IPS DF 6.9 (cell line): Measurements from ENCODE around the gene GCK.

ENCODE experiments used
- DNase-seq: peaks from one replicate; pipeline ENCODE4 v3.0.0-alpha.2; 2013; ENCODE audit warnings: low read depth, low spot score
- H3K27ac ChIP-seq: one replicate; pipeline ENCODE4 v1.5.1; 2013; ENCODE audit warnings: low read length, control low read depth
- H3K27me3 ChIP-seq: 2 replicates; pipeline ENCODE4 v1.6.1; 2013; ENCODE audit warnings: mild to moderate bottlenecking, low read length; ENCODE audit not compliant: control insufficient read depth, insufficient read depth
- H3K36me3 ChIP-seq: 2 replicates; pipeline ENCODE4 v1.6.1; 2013; ENCODE audit warnings: low read length; ENCODE audit not compliant: control insufficient read depth, insufficient read depth
- H3K4me1 ChIP-seq: 2 replicates; pipeline ENCODE4 v1.6.1; 2013; ENCODE audit warnings: low read length; ENCODE audit not compliant: control insufficient read depth, insufficient read depth
- H3K4me3 ChIP-seq: 2 replicates; pipeline ENCODE4 v1.5.1; 2013; ENCODE audit warnings: mild to moderate bottlenecking, low read length
- H3K9me3 ChIP-seq: 2 replicates; pipeline ENCODE4 v1.6.1; 2013; ENCODE audit warnings: low read length, inconsistent platforms; ENCODE audit not compliant: control insufficient read depth, insufficient read depth
- WGBS: extraction: QIAGEN DNeasy Blood & Tissue Kit; methylation state at CpG from one replicate; pipeline ENCODE4 v1.1.7; 2013; ENCODE audit warnings: mixed read lengths, missing lambda C conversion rate; ENCODE audit not compliant: insufficient read length, insufficient coverage; 5-methylcytosine and 5-hydroxymethylcytosine counted together

The GCK gene

DNA sequence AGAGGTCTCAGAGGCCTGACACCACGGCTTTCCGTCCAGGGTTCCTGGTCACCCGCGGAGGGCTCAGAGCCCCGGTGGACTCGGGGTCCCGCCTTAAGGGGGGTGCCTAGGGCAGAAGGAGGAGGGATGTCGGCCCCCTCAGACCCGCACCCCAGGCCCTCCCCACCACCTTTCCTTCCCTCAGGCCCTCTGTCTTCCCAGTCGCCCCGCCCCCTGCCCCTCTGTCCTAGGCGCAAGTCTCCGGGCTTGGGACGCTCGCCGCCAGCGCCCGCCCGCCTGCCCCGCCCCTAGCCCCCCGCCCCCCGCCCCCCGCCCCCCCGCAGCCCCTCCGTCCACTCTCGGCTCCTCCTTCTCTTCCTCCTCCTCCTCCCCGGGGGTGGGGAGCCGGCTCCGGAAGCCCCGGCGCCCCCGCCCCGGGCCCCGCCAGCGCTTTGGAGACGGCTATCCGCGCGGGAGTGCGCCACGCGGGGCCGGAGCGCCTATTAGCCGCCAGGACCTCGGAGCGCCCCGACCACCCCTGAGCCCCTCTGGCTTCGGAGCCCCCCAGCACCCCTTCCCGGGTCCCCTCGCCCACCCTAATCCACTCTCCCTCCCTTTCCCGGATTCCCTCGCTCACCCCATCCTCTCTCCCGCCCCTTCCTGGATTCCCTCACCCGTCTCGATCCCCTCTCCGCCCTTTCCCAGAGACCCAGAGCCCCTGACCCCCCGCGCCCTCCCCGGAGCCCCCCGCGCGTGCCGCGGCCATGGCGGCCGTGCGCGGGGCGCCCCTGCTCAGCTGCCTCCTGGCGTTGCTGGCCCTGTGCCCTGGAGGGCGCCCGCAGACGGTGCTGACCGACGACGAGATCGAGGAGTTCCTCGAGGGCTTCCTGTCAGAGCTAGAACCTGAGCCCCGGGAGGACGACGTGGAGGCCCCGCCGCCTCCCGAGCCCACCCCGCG, 85.0 kb downstream of the GCK start, which contains the start of gene AEBP1:
Gene AEBP1, plus strand, starts transcription at position 423 of the 937 bp plus-strand sequence. Its CDS starts 321 bp downstream, at position 744.
- no peak for DNase-seq
- Histone ChIP-seq H3K4me1 (0 out of 2 replicates have a peak, but pooled peaks cover 1% of the 10 kb centered on the region), H3K36me3 (0 out of 2 replicates have a peak, but pooled peaks cover 3% of the 10 kb centered on the region), H3K27me3 (no peaks in the 10 kb centered on the region), H3K9me3 (no peaks in the 10 kb centered on the region), H3K27ac (no peak within 1 kb of the TSS), H3K4me3 (peak within 1 kb of the TSS; percentile 78)
- no CpG with 5 or more reads among the region's 87 CpGs for WGBS

DNA sequence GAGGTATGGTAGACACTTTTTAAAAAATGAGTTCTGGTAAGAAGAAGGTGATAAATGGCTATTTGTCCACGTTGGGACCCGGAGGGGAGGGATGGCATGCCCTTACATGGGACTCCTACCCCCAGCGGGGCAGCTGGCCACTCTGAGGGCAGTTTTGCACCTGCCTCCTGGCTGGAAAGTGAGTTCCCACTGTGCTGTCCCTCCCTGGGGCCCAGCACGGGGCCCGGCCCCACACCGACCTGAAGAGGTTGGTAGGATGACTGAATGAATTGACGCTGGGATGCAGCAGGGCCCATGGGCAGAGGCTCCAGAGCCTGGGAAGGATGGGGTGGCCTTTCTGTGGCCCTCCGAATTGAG, 85.7 kb downstream of the GCK start:
- Histone ChIP-seq H3K4me1 (0 out of 2 replicates have a peak, but pooled peaks cover 1% of the 10 kb centered on the region), H3K27me3 (no peaks in the 10 kb centered on the region), H3K9me3 (no peaks in the 10 kb centered on the region), H3K4me3 (peak overlapping the region; percentile 78; the same call in 1 of the 2 replicates), H3K36me3 (0 out of 2 replicates have a peak, but pooled peaks cover 3% of the 10 kb centered on the region), H3K27ac (no peak overlapping the region)
- WGBS = no CpG with 5 or more reads among the region's 8 CpGs
- DNase-seq = no peak

DNA sequence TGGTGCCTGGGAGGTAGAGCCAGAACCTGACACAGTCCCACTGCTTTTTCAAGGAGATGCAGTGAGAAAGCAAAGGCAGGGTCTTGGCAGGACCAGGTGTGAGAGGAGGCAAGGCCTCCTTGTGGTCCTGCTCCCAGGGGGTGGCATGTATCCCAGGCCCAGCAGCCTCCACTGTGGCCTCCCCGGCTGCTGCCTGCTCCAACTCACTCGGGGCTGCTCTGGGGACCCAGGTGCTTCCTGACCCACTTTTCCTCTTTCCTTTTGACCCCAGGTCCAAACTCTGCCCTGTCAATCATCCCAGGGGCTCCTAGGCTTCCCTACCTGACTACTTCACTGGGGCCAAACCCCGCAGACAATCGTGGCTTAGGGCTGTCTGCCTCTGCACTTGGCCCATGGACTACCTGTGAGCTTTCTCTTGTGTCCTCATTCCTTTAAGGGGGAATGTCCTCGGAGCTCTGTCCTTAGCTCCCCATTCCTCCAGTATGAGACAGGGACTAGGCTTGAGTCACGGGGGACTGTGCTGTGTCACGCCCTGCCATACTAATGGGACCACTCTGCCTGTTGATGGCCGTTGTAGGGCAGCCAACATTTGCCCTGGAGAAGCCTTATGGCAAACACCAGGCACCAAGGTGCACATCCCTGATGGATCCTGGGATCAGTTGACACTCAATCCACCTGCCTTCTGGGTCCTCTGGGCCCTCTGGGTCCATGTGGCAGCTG, 86.2 kb downstream of the GCK start:
- no peak for DNase-seq
- no peaks in the 10 kb centered on the region for H3K27me3 ChIP-seq
- 0 out of 2 replicates have a peak, but pooled peaks cover 1% of the 10 kb centered on the region for H3K4me1 ChIP-seq
- H3K36me3 ChIP-seq = 0 out of 2 replicates have a peak, but pooled peaks cover under 1% of the 10 kb centered on the region
- no peak overlapping the region for H3K27ac ChIP-seq
- no peak overlapping the region for H3K4me3 ChIP-seq
- no peaks in the 10 kb centered on the region for H3K9me3 ChIP-seq
- WGBS = no CpG with 5 or more reads among the region's 8 CpGs

DNA sequence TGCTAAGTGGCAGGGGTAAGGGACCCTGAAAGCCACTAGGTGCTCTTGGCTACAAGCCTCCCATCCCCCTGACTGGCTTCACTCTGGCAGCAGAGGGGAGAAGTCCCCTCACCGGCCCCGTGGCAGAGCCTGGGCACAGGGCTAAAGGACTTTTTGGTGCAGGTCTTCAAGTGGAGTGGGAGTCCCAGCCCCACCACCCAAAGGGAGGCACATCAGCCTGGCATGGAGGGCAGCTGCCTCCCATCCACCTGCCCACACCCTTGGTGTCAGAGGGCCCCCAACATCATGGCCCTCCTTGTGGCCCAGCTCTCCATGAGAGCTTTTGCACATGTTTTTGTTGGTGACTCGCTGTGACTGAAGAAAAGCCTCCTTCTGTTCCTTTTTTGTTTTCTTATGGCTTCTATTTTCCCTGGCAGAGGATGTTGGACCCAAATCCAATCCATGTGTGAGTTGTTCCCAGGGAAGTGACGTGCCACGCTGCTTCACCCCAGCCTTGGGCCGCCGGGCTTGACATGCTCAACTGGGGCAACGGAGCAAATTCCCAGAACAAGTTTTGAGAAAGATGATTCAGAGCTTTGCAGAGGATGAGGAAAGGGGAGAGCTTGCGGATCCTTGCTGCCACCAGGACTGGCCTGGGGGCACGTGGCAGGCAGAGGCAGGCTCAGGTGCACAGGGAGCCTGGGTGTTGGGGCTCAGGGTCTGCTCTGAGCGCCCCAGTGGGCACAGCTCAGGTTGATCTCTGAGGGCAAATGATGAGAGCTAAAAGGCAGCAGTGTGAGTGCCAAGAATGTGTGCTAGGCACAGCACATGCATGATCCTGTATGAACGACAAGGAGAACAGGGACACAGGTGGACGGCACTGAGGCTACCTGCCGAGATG, 87.0 kb downstream of the GCK start:
- no peak overlapping the region for H3K27ac ChIP-seq
- no CpG with 5 or more reads among the region's 14 CpGs for WGBS

DNA sequence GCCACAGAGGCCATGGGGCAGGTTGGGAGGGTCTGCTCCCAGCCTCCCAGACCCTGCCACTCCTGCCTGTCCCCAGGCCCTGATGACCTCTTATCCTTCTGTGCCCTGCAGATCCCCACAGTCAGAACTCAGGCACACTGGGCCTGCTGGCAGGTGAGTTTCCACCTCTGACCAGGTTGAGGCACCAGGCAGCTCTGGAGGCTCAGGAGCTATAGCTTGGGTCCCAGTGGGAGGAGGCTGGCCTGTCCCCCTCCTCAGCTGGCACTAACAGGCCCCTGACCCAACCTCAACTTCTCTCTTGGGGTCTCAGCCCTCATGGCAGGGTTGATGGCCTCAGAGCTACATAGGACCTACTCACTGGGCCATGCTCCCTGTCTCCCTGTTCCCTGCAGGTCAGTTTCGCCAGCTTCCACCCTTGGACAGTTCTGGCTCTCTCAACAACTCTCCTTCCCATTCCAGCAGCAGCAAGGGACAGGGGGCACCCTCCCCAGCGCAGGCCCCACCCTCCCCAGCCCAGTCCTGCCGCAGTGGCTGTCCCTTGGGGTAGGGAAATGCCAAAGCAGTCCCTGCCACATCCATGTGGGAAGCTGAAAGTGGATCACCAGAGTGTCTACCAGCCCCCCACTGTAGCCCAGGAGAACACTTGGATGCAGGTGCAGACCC, 87.8 kb downstream of the GCK start:
- Histone ChIP-seq H3K27me3 (no peaks in the 10 kb centered on the region), H3K27ac (no peak overlapping the region), H3K36me3 (no peaks in the 10 kb centered on the region), H3K4me3 (no peak overlapping the region), H3K4me1 (0 out of 2 replicates have a peak, but pooled peaks cover 1% of the 10 kb centered on the region), H3K9me3 (no peaks in the 10 kb centered on the region)
- no CpG with 5 or more reads among the region's 3 CpGs for WGBS
- DNase-seq = no peak

More for the DNA sequence above, 87.0 kb downstream of the GCK start:
- Histone ChIP-seq H3K27me3 (no peaks in the 10 kb centered on the region), H3K4me1 (0 out of 2 replicates have a peak, but pooled peaks cover 1% of the 10 kb centered on the region), H3K4me3 (no peak overlapping the region), H3K36me3 (no peaks in the 10 kb centered on the region), H3K9me3 (no peaks in the 10 kb centered on the region)
- no peak for DNase-seq

DNA sequence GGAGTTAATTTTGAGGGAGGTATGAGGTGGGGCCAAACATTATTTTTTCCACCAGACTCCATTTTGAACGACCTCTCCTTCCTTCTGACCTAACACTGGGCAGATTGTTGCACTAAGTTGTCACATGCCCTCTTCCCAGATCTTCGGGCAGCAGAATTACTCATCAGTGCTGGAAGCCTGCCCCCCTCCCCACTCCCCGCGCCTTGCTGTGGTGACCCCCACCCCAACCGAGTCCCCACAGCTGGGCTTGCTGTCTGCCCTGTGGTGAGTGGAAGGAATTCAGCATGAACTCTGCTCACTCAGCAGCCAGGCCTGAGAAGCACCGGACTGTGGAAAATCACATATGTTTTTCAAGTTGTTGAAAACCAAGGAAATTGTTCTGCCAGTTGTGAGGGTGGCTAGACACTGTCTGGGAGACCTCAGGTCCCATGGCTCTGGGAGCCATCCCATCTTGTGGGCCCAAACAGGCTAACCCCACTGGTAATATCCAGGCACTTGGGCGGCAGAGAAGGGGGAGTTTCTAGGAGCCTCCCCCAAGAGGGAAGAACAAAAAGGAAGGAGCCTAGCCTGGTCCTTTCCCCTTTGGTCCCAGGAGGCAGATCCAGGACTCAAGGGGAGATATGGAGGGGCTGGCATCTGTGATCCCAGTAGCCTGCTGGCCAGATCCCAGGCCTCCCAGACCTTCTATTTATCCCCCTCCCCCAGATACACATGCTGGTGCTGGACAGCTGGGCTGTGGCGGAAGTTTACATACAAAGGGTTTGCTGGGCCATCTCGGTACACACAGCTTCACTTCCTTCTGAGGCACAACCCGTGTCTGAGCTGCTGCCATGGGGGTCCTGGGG, 88.6 kb downstream of the GCK start:
- Histone ChIP-seq H3K4me1 (0 out of 2 replicates have a peak, but pooled peaks cover 1% of the 10 kb centered on the region), H3K4me3 (no peak overlapping the region), H3K9me3 (no peaks in the 10 kb centered on the region), H3K27me3 (no peaks in the 10 kb centered on the region), H3K36me3 (no peaks in the 10 kb centered on the region), H3K27ac (no peak overlapping the region)
- no CpG with 5 or more reads among the region's 10 CpGs for WGBS
- DNase-seq = no peak

DNA sequence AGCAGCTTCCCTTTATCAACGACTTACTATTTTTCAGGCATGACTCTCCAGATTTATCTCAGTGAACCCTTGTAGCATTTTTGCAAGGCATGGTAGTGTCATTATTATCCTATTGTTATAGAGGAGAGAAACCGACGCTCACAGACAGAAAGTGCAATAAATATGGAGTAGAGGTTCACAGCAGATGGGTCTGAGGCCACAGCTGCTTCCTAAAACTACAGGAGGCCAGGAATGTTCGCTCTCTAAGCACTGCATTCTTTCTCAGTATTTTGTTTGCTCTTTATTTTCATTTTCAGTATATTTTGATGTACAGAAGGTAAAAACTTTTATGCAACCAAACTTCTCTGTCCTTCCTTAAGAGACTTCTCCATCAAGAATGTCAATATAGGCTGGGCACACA, 89.6 kb downstream of the GCK start:
- no peaks in the 10 kb centered on the region for H3K36me3 ChIP-seq
- H3K9me3 ChIP-seq = no peaks in the 10 kb centered on the region; the same call in 1 of the 2 replicates
- WGBS = no CpG with 5 or more reads among the region's 4 CpGs
- DNase-seq = no peak
- H3K4me1 ChIP-seq = 0 out of 2 replicates have a peak, but pooled peaks cover 1% of the 10 kb centered on the region
- H3K4me3 ChIP-seq = no peak overlapping the region
- no peaks in the 10 kb centered on the region for H3K27me3 ChIP-seq
- no peak overlapping the region for H3K27ac ChIP-seq

DNA sequence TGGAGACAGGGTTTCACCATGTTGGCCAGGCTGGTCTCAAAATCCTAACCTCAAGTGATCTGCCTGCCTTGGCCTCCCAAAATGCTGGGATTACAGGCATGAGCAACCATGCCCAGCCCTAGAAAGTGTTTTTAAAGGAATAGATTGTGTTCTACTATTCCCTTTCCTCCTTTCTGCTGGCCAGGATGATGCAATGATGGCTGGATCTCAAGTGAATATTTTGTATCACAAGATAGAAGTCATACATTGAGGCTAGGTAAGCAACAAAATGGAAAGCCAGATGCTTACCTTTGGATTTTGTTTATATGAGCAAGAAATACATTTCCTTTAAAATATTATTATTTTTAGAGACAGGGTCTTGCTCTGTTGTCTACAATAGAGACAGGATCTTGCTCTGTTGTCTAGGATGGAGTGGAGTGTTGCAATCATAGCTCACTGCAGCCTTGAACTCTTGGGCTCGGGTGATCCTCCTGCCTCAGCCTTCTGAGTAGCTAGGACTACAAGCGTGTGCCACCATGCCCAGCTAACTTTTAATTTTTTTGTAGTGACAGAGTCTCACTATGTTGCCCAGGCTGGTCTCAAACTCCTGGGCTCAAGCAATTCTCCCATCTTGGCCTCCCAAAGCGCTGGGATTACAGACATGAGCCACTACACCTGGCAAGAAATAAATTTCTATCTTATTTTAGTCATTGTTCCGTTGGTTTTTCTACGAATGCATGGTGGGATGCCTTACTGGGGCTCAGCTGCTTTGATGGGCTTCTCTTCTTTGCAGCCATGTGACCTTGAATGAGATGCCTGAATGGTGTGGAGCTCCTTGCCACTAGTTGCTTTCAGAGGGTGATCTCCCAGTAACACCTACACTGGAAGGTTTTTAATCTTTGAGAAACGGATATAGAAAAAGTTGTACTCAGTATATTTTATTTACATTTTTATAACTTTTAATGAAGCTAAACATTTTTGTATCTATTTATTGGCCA, 90.9 kb downstream of the GCK start:
- H3K9me3 ChIP-seq = no peaks in the 10 kb centered on the region; the same call in 1 of the 2 replicates
- 0 out of 2 replicates have a peak, but pooled peaks cover 1% of the 10 kb centered on the region for H3K4me1 ChIP-seq
- H3K4me3 ChIP-seq = no peak overlapping the region
- H3K27ac ChIP-seq = no peak overlapping the region
- DNase-seq = no peak
- H3K36me3 ChIP-seq = no peaks in the 10 kb centered on the region
- no CpG with 5 or more reads among the region's 6 CpGs for WGBS
- no peaks in the 10 kb centered on the region for H3K27me3 ChIP-seq
